SJSA1 (cell line): ENCODE data around the gene HLF. TPM values are rescaled to one million over a fixed set of nuclear protein-coding genes. Genes with fewer than 3 reads are reported as not detected.
A peak's percentile ranks its signal among the peaks of the same experiment; 100 is the strongest.

ENCODE experiments used
- DNase-seq, 2 experiments: peaks; one replicate each; pipeline ENCODE4 v3.0.0-alpha.2; 2015 to 2020; ENCODE audit warnings: low spot score in 2 of 2, low read depth in 1 of 2
- H3K27ac ChIP-seq: fragments of 250-450 bp; sonication (Bioruptor Pico); 2 replicates; pipeline ENCODE4 v1.5.1; 2020; ENCODE audit warnings: mild to moderate bottlenecking, moderate library complexity
- H3K27me3 ChIP-seq: fragments of 250-450 bp; sonication (Bioruptor Pico); replicated peaks from 2 replicates; pipeline ENCODE4 v1.5.1; 2020; ENCODE audit warnings: mild to moderate bottlenecking, moderate library complexity
- H3K36me3 ChIP-seq: fragments of 250-450 bp; sonication (Bioruptor Pico); 2 replicates; pipeline ENCODE4 v1.5.1; 2020; ENCODE audit warnings: mild to moderate bottlenecking
- H3K4me1 ChIP-seq: fragments of 250-450 bp; sonication (Bioruptor Pico); replicated peaks from 2 replicates; pipeline ENCODE4 v1.6.1; 2021; ENCODE audit warnings: mild to moderate bottlenecking
- H3K4me3 ChIP-seq: fragments of 250-450 bp; sonication (Bioruptor Pico); 2 replicates; pipeline ENCODE4 v1.5.1; 2020; ENCODE audit warnings: mild to moderate bottlenecking
- H3K9me3 ChIP-seq: fragments of 250-450 bp; sonication (Bioruptor Pico); replicated peaks from 2 replicates; pipeline ENCODE4 v1.5.1; 2020; ENCODE audit warnings: mild to moderate bottlenecking
- total RNA-seq: library from RNA; depleted of rRNA; stranded (reverse); fragments of >200 nt; shearing (Covaris generic); gene quantifications from 2 replicates; pipeline ENCODE4 v1.2.3, GENCODE V29; 2014; rRNA removed

HLF gene
- total RNA-seq, 1 experiment from 2014 or later: 0.08 TPM

- Histone ChIP-seq H3K27me3 (no peaks in the 10 kb centered on the region), H3K36me3 (no peaks in the 10 kb centered on the region), H3K4me3 (no peak overlapping the region), H3K9me3 (no peaks in the 10 kb centered on the region), H3K4me1 (no peaks in the 10 kb centered on the region), H3K27ac (no peak overlapping the region)
- peak; percentile 74 to 77 for DNase-seq
Measured at GRCh38 chr17:55356434-55357328, 91.9 kb downstream of the HLF start.

GRCh38 chr17:55360971-55361370 lies 96.2 kb downstream of the HLF start:
- Histone ChIP-seq H3K27me3 (no peaks in the 10 kb centered on the region), H3K4me3 (no peak overlapping the region), H3K27ac (no peak overlapping the region), H3K4me1 (no peaks in the 10 kb centered on the region), H3K36me3 (no peaks in the 10 kb centered on the region), H3K9me3 (no peaks in the 10 kb centered on the region)
- DNase-seq: no peak

GRCh38 chr17:55363033-55363432 lies 98.3 kb downstream of the HLF start:
- DNase-seq: no peak
- no peaks in the 10 kb centered on the region for H3K4me1 ChIP-seq
- no peaks in the 10 kb centered on the region for H3K9me3 ChIP-seq
- H3K36me3 ChIP-seq: no peaks in the 10 kb centered on the region
- no peaks in the 10 kb centered on the region for H3K27me3 ChIP-seq
- H3K4me3 ChIP-seq: no peak overlapping the region
- H3K27ac ChIP-seq: no peak overlapping the region

GRCh38 chr17:55366020-55366481 lies 101.3 kb downstream of the HLF start:
- DNase-seq: no peak
- Histone ChIP-seq H3K27ac (no peak overlapping the region), H3K4me3 (no peak overlapping the region), H3K27me3 (no peaks in the 10 kb centered on the region), H3K4me1 (no peaks in the 10 kb centered on the region), H3K9me3 (no peaks in the 10 kb centered on the region), H3K36me3 (no peaks in the 10 kb centered on the region)

GRCh38 chr17:55368706-55369105 lies 103.9 kb downstream of the HLF start:
- Histone ChIP-seq H3K4me3 (no peak overlapping the region), H3K9me3 (no peaks in the 10 kb centered on the region), H3K4me1 (no peaks in the 10 kb centered on the region), H3K27me3 (no peaks in the 10 kb centered on the region), H3K36me3 (no peaks in the 10 kb centered on the region), H3K27ac (no peak overlapping the region)
- no peak for DNase-seq

Other genes with a start within 250 kb of the HLF start
- 46.9 and 51.2 TPM in 2 replicates for gene MMD, start 156.9 kb downstream of the HLF start, total RNA-seq
- not detected in 2 replicates for gene SMIM36, start 246.5 kb downstream of the HLF start, total RNA-seq